ENCODE data around the gene VSTM2B. TPM values are rescaled to one million over a fixed set of nuclear protein-coding genes. Genes with fewer than 3 reads are reported as not detected.
"Not testable (repeated sequence)": the region's sequence is repeated elsewhere in the genome, so short reads cannot be mapped to it uniquely, and the experiment has no call there.

The VSTM2B gene
- total RNA-seq, 1 experiment from 2014 or later = not detected

- H3K27ac ChIP-seq (ENCODE audit: low read length) = no peak overlapping the region
- H3K9me3 ChIP-seq (ENCODE audit: control insufficient read depth, insufficient read depth, low read depth, low read length) = peaks cover 5% of the 10 kb centered on the region; the same call in 1 of the 2 replicates
- no peaks in the 10 kb centered on the region for H3K36me3 ChIP-seq (ENCODE audit: control insufficient read depth, insufficient read depth, low read length)
- no peak overlapping the region for H3K4me3 ChIP-seq (ENCODE audit: low read depth in 2 of 2, low read length in 2 of 2)
- intact Hi-C loops (cut with micrococcal nuclease; ENCODE audit: unreplicated experiment) (no loop called here), in situ Hi-C loops (cut with HindIII; ENCODE audit: low pct_unique_long_range_greater_than_20kb, low sequenced_read_pairs) (no loop called here)
- CTCF ChIA-PET = no interaction called here
- BruUV-seq (replicated peaks) = no TSS peak
- ATAC-seq (no peak), DNase-seq (ENCODE audit: low read depth, low spot score) (no peak)
- H3K27me3 ChIP-seq (ENCODE audit: control insufficient read depth, insufficient read depth, low read length) = peaks cover 4% of the 10 kb centered on the region
- POLR2A ChIA-PET = no interaction called here
- no peak for TF ChIP-seq TCF7L2 (IDR thresholded peaks at IDR 0.05; ENCODE audit: low read depth, low read length)
- no peak for TF ChIP-seq CTCF (IDR thresholded peaks at IDR 0.05)
- TF ChIP-seq REST (IDR thresholded peaks at IDR 0.05; ENCODE audit: insufficient read depth in 1 of 2, low read depth in 2 of 2, low read length in 1 of 2) = no peak
- TF ChIP-seq SIN3A (IDR thresholded peaks at IDR 0.05; ENCODE audit: borderline replicate concordance, insufficient read depth, low read depth, low read length) = no peak
- no peak for TF ChIP-seq POLR2AphosphoS5 (IDR thresholded peaks at IDR 0.05; ENCODE audit: low read depth, low read length)
- no peaks in the 10 kb centered on the region for H3K4me1 ChIP-seq (ENCODE audit: control insufficient read depth, insufficient read depth, low read length)
These were observed 40.5 kb upstream of the VSTM2B start for GRCh38 chr19:29485293-29485692.

DNA sequence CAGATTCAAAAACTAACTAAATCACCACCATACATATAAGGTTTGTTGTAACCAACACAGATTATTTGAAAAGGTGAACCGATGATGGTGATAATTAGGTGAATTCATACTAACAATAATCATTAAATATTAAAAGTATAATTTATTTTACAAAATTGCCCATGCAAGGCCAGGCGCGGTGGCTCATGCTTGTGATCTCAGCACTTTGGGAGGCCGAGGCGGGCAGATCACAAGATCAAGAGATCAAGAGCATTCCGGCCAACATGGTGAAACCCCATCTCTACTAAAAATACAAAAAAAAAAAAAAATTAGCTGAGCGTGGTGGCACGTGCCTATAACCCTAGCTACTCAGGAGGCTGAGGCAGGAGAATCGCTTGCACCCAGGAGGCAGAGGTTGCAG, 38.8 kb upstream of the VSTM2B start:
- H3K27me3 ChIP-seq (ENCODE audit: control insufficient read depth, insufficient read depth, low read length); H3K4me3 ChIP-seq (ENCODE audit: low read depth in 2 of 2, low read length in 2 of 2); H3K36me3 ChIP-seq (ENCODE audit: control insufficient read depth, insufficient read depth, low read length); H3K4me1 ChIP-seq (ENCODE audit: control insufficient read depth, insufficient read depth, low read length); DNase-seq (ENCODE audit: low read depth, low spot score); CTCF ChIA-PET; BruUV-seq (replicated peaks); intact Hi-C loops (cut with micrococcal nuclease; ENCODE audit: unreplicated experiment); in situ Hi-C loops (cut with HindIII; ENCODE audit: low pct_unique_long_range_greater_than_20kb, low sequenced_read_pairs); H3K27ac ChIP-seq (ENCODE audit: low read length); ATAC-seq; H3K9me3 ChIP-seq (ENCODE audit: control insufficient read depth, insufficient read depth, low read depth, low read length): not testable (repeated sequence)
- POLR2A ChIA-PET = interaction anchor here (0.7 kb wide), 1 partner anchor 17 kb away, joined by 5 read pairs; no protein-coding TSS in a partner anchor

DNA sequence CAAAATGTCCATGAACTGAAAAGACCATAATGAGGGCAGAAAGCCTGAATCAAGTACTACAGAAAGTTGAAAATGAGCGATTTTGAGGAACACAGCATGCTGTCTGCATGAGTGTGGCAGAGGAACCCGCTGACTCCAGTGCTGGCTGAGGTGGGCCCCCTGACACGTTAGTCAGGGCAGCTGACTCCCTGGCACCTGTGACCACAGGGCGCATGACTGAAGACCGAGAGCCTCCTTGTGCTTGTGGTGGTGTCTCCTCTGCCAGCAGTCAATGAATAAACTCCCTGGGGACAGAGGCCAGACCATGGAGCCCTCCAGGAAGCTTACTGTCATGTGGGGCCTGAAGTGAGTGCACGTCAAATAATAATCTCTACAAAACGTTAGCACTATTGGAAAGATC, 38.4 kb upstream of the VSTM2B start:
- ChIA-PET POLR2A (interaction anchor here (0.7 kb wide), 1 partner anchor 16 kb away, joined by 5 read pairs; no protein-coding TSS in a partner anchor), CTCF (no interaction called here)
- ATAC-seq (no peak), DNase-seq (ENCODE audit: low read depth, low spot score) (no peak)
- TF ChIP-seq TCF7L2 (IDR thresholded peaks at IDR 0.05; ENCODE audit: low read depth, low read length) (no peak), CTCF (IDR thresholded peaks at IDR 0.05) (no peak), SIN3A (IDR thresholded peaks at IDR 0.05; ENCODE audit: borderline replicate concordance, insufficient read depth, low read depth, low read length) (no peak), POLR2AphosphoS5 (IDR thresholded peaks at IDR 0.05; ENCODE audit: low read depth, low read length) (no peak), REST (IDR thresholded peaks at IDR 0.05; ENCODE audit: insufficient read depth in 1 of 2, low read depth in 2 of 2, low read length in 1 of 2) (no peak)
- no TSS peak for BruUV-seq (replicated peaks)
- no peaks in the 10 kb centered on the region for H3K36me3 ChIP-seq (ENCODE audit: control insufficient read depth, insufficient read depth, low read length)
- in situ Hi-C loops (cut with HindIII; ENCODE audit: low pct_unique_long_range_greater_than_20kb, low sequenced_read_pairs) (no loop called here), intact Hi-C loops (cut with micrococcal nuclease; ENCODE audit: unreplicated experiment) (no loop called here)
- no peaks in the 10 kb centered on the region for H3K4me1 ChIP-seq (ENCODE audit: control insufficient read depth, insufficient read depth, low read length)
- H3K4me3 ChIP-seq (ENCODE audit: low read depth in 2 of 2, low read length in 2 of 2) = no peak overlapping the region
- H3K27ac ChIP-seq (ENCODE audit: low read length) = no peak overlapping the region
- peaks cover 9% of the 10 kb centered on the region for H3K27me3 ChIP-seq (ENCODE audit: control insufficient read depth, insufficient read depth, low read length)
- H3K9me3 ChIP-seq (ENCODE audit: control insufficient read depth, insufficient read depth, low read depth, low read length) = no peaks in the 10 kb centered on the region
